ENCODE results near the gene NRF1.
"Not testable (repeated sequence)": the region's sequence is repeated elsewhere in the genome, so short reads cannot be mapped to it uniquely, and the experiment has no call there.

NRF1 gene

GRCh38 chr7:129617178-129617577 is 5.7 kb downstream of the NRF1 start:
- no peak for TF ChIP-seq ZNF274 (IDR thresholded peaks at IDR 0.05; ENCODE audit: low read depth, low read length)
- H3K4me3 ChIP-seq (ENCODE audit: low read length) = no peak overlapping the region

DNA sequence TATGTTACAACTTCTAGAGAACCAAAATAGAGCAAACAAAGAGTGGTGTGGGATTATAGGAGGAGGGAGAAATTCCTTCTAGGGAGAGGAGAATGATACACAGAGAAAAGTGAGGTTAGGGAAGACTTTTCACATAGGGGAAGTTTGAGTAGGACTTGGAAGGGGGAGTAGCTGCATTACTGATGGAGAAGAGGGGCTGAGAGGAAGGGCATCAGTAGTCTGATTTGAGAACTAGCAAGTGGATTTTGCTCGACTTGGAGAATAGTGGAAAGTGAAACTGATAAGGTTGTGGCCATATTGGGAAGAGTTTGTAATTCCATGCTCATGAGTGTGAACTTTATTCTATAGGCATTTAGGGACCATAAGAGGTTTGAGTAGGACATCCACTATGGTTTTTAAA is 6.1 kb downstream of the NRF1 start:
- H3K4me3 ChIP-seq (ENCODE audit: low read length) = no peak overlapping the region
- no peak for TF ChIP-seq ZNF274 (IDR thresholded peaks at IDR 0.05; ENCODE audit: low read depth, low read length)

GRCh38 chr7:129626896-129627295 is 15.4 kb downstream of the NRF1 start:
- no peak overlapping the region for H3K4me3 ChIP-seq (ENCODE audit: low read length)
- no peak for TF ChIP-seq ZNF274 (IDR thresholded peaks at IDR 0.05; ENCODE audit: low read depth, low read length)

DNA sequence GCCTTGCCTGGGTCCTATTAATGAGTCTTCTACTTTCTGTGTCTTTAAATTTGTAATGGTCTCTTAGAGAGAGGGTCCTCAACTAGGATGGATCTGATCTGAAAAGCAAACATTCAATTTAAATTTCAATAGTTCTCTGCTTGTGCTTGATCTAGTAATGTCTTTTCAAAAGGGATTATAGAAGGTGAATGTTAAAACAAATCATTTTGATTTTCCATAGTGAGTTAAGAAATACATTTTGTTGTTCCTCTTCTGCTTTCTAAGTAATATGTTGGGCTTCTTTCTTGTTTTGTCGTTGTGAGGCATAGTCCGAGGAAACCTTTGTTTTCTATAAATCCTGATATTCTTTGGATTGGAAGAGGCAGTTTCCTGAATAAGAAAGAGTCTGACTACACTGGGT is 18.8 kb downstream of the NRF1 start:
- TF ChIP-seq ZNF274 (IDR thresholded peaks at IDR 0.05; ENCODE audit: low read depth, low read length) = no peak
- no peak overlapping the region for H3K4me3 ChIP-seq (ENCODE audit: low read length)

- TF ChIP-seq ZNF274 (IDR thresholded peaks at IDR 0.05; ENCODE audit: low read depth, low read length) = no peak
- no peak overlapping the region for H3K4me3 ChIP-seq (ENCODE audit: low read length)
Observed at GRCh38 chr7:129634361-129635034, 23.0 kb downstream of the NRF1 start.

DNA sequence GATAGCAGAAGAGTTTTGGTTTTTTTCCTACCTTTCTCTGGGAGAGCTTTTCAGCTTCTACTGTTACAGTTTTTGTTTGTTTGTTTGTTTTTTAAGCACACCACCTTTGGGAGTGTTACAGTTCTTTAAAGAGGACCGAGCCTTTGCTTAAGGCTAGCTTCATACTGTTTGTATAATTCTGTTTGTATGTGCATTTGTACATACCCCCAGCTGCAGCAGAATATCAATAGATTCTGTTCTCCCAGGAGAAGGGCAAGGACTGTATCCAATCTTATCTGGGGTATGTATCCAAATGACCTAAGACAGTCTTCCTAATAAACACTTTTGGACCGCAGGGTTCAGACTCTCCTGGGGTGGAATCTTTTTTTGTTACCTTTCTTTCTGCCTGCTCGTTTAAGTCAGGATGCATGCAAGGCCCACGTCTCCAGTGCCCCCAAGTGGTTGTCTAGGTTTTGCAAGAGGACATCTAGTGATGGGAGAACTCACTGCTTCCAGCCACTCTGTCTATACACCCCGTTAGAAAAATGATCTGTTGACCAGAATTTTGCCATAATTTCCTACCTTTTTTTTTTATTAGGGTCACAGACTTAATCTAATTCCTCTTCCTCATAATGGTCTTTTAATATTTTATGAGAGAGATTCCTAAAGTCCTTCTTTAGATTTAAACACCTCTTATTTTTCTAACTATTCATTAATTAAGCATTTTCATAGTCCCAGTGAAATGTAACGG is 23.9 kb downstream of the NRF1 start:
- no peak overlapping the region for H3K4me3 ChIP-seq (ENCODE audit: low read length)
- TF ChIP-seq ZNF274 (IDR thresholded peaks at IDR 0.05; ENCODE audit: low read depth, low read length) = no peak

DNA sequence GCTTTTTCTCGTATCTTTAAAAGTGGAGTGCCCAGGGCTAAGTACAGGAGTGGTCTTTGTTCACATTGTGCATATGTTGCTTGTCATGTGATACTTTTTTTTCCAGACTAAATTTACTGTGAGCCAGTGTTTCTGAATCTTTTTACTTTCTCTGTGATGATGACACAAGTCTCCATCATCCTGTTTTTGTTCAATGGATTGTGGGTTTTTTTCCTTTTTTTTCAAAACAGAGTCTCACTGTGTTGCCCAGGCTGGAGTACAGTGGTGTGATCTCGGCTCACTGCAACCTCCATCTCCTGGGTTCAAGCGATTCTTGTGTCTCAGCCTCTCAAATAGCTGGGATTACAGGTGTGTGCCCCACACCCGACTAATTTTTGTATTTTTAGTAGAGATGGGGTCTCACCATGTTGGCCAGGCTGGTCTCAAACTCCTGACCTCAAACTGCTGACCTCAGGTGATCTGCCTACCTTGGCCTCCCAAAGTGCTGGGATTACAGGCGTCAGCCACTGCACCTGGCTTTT is 24.6 kb downstream of the NRF1 start:
- not testable (repeated sequence) for H3K4me3 ChIP-seq (ENCODE audit: low read length)

GRCh38 chr7:129636641-129637040 is 25.1 kb downstream of the NRF1 start:
- TF ChIP-seq ZNF274 (IDR thresholded peaks at IDR 0.05; ENCODE audit: low read depth, low read length) = no peak
- no peak overlapping the region for H3K4me3 ChIP-seq (ENCODE audit: low read length)

GRCh38 chr7:129640400-129640799 is 28.9 kb downstream of the NRF1 start:
- H3K4me3 ChIP-seq (ENCODE audit: low read length) = no peak overlapping the region
- TF ChIP-seq ZNF274 (IDR thresholded peaks at IDR 0.05; ENCODE audit: low read depth, low read length) = no peak

DNA sequence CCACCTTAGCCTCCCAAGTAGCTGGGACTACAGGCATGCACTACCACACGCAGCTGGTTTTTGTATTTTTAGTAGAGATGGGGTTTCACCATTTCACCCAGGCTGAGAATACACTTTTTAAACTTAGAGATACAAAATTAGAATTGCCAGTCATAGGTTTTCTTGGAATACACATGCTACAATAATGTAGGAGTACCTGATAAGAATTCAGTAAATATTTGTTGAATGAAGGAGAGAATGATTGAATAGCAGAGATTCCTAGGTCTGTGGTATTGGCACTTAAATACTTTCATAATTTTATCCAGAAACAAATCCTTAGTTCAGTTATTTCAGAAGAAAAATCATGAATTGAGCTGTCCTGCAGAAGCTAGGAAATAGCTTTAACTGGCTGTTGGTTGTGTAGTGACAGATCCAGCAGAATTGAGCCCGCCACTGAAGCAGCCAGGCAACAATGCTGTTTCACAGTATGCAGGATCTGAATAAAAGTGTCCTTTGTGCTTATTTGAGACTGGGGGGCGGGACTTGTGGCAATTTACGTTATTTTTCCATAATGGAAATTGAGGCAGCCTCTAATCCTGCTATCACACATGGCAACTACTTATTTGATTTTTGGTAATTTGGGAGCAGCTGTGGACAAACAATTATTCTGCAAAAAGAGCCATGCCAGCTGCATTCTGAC is 31.5 kb downstream of the NRF1 start:
- H3K4me3 ChIP-seq (ENCODE audit: low read length) = no peak overlapping the region
- TF ChIP-seq ZNF274 (IDR thresholded peaks at IDR 0.05; ENCODE audit: low read depth, low read length) = no peak

GRCh38 chr7:129643550-129644170 is 32.1 kb downstream of the NRF1 start:
- no peak for TF ChIP-seq ZNF274 (IDR thresholded peaks at IDR 0.05; ENCODE audit: low read depth, low read length)
- no peak overlapping the region for H3K4me3 ChIP-seq (ENCODE audit: low read length)

- no peak for TF ChIP-seq ZNF274 (IDR thresholded peaks at IDR 0.05; ENCODE audit: low read depth, low read length)
- H3K4me3 ChIP-seq (ENCODE audit: low read length) = no peak overlapping the region
Observed at GRCh38 chr7:129644634-129645230, 33.2 kb downstream of the NRF1 start.

- no peak overlapping the region for H3K4me3 ChIP-seq (ENCODE audit: low read length)
- no peak for TF ChIP-seq ZNF274 (IDR thresholded peaks at IDR 0.05; ENCODE audit: low read depth, low read length)
Observed at GRCh38 chr7:129646369-129647021, 35.0 kb downstream of the NRF1 start.
